ENCODE data around the gene CYP3A7.
A peak's percentile ranks its signal among the peaks of the same experiment; 100 is the strongest.
"Not testable (repeated sequence)": the region's sequence is repeated elsewhere in the genome, so short reads cannot be mapped to it uniquely, and the experiment has no call there.

Gene CYP3A7

GRCh38 chr7:99677013-99677647 lies 57.9 kb downstream of the CYP3A7 start:
- H3K4me3 Mint-ChIP-seq: no peak overlapping the region
- ATAC-seq (no peak), DNase-seq (no peak)
- H3K9me3 Mint-ChIP-seq: no peaks in the 10 kb centered on the region
- no peaks in the 10 kb centered on the region for H3K27me3 Mint-ChIP-seq
- no peaks in the 10 kb centered on the region for H3K36me3 Mint-ChIP-seq (ENCODE audit: low read depth)
- H3K27ac Mint-ChIP-seq: no peak overlapping the region
- peaks cover 18% of the 10 kb centered on the region for H3K4me1 Mint-ChIP-seq

DNA sequence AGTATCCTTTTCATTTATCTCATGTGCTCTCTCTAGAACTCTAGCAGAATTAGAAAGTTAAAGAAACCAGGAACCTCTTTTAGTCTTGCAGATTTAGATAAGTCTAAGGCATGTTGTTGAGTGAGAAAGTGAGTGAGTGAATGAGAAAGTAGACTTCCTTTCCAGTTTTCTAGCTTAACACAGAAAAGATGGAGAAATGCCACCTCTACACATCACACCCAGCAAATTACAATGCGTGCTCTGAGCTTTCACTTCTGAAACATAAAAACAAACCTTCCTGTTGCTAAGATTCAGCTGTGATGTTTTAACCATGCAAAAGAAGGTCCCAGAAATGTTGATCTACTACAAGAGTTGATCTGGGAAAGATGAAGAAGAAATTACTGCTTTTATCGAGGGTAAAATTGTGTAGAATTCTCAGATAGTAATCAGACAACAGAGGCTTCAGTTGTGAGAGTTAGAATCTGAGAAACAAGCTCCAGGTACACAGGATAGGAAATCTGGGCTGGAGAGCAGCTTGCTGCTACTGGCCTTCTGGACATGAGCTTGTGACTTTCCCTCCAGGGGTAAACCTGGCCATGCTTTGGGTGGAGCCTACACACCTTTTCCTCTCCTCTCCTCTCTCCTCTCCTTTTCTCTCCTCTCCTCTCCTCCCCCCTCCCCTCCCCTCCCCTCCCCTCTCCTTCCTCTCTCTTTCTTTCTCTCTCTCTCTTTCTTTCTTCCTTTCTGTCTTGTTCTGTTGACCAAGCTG lies 59.8 kb downstream of the CYP3A7 start:
- no peak overlapping the region for H3K4me3 Mint-ChIP-seq
- H3K27ac Mint-ChIP-seq: peak overlapping the region; percentile 57
- H3K4me1 Mint-ChIP-seq: peaks cover 18% of the 10 kb centered on the region
- no peaks in the 10 kb centered on the region for H3K27me3 Mint-ChIP-seq
- ATAC-seq: no peak
- no peaks in the 10 kb centered on the region for H3K36me3 Mint-ChIP-seq (ENCODE audit: low read depth)
- no peaks in the 10 kb centered on the region for H3K9me3 Mint-ChIP-seq
- no peak for DNase-seq

GRCh38 chr7:99672573-99672972 lies 62.4 kb downstream of the CYP3A7 start:
- Mint-ChIP-seq H3K27me3 (no peaks in the 10 kb centered on the region), H3K9me3 (no peaks in the 10 kb centered on the region), H3K36me3 (ENCODE audit: low read depth) (peaks cover 9% of the 10 kb centered on the region), H3K4me1 (peaks cover 18% of the 10 kb centered on the region), H3K4me3 (no peak overlapping the region), H3K27ac (no peak overlapping the region)
- ATAC-seq (no peak), DNase-seq (no peak)

- no peak overlapping the region for H3K4me3 Mint-ChIP-seq
- no peaks in the 10 kb centered on the region for H3K27me3 Mint-ChIP-seq
- H3K27ac Mint-ChIP-seq: no peak overlapping the region
- DNase-seq: no peak
- peaks cover 22% of the 10 kb centered on the region for H3K4me1 Mint-ChIP-seq
- H3K9me3 Mint-ChIP-seq: no peaks in the 10 kb centered on the region
- no peak for ATAC-seq
- H3K36me3 Mint-ChIP-seq (ENCODE audit: low read depth): peaks cover 15% of the 10 kb centered on the region
Measured at GRCh38 chr7:99669782-99670181, 65.2 kb downstream of the CYP3A7 start.

- ATAC-seq: no peak
- peaks cover 23% of the 10 kb centered on the region for H3K36me3 Mint-ChIP-seq (ENCODE audit: low read depth)
- peaks cover 16% of the 10 kb centered on the region for H3K4me1 Mint-ChIP-seq
- no peak overlapping the region for H3K4me3 Mint-ChIP-seq
- no peak for DNase-seq
- no peak overlapping the region for H3K27ac Mint-ChIP-seq
- H3K9me3 Mint-ChIP-seq: no peaks in the 10 kb centered on the region
- H3K27me3 Mint-ChIP-seq: no peaks in the 10 kb centered on the region
Measured at GRCh38 chr7:99668541-99668940, 66.5 kb downstream of the CYP3A7 start.

DNA sequence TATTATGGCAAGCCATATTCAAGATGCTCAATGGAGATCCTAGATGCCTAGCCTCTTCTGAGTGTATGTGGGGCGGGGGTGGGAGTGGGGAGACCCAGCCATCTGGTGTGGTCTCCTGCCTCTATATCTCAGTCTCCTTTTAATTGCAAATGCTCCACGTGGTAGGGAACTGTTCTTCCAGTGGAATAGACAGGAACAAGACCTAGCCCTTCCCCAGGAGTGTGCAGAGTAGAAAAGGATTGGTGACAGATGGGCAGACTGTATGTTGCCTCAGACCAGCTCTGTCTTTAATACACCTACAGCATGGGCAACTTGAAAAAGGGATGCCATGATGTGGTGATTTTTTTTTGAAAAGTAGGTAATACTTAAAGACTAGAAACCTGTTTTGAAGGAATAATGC lies 67.8 kb downstream of the CYP3A7 start:
- Mint-ChIP-seq H3K4me1 (peaks cover 16% of the 10 kb centered on the region), H3K27ac (no peak overlapping the region), H3K4me3 (no peak overlapping the region), H3K36me3 (ENCODE audit: low read depth) (peaks cover 31% of the 10 kb centered on the region), H3K27me3 (no peaks in the 10 kb centered on the region), H3K9me3 (no peaks in the 10 kb centered on the region)
- no peak for DNase-seq
- ATAC-seq: no peak

DNA sequence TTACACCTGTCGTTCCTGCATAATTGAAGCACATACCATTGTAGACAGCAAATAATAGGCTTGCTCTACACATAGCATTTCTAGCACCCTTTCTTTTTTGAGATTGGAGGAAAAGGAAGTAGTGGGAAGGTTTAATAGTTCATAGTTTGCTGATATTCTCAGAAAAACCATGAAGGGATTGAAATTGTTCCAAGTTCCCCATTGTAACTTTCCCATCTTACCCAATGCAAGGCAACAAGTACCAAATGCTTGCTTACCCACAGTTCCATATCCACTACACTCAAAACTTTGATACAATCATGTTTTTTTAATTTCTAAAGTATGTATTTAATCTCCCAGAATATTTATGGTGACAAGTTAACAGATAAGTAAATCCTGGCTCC lies 69.0 kb downstream of the CYP3A7 start:
- peaks cover 16% of the 10 kb centered on the region for H3K4me1 Mint-ChIP-seq
- H3K36me3 Mint-ChIP-seq (ENCODE audit: low read depth): peaks cover 32% of the 10 kb centered on the region
- DNase-seq (no peak), ATAC-seq (no peak)
- no peak overlapping the region for H3K4me3 Mint-ChIP-seq
- H3K27me3 Mint-ChIP-seq: no peaks in the 10 kb centered on the region
- no peak overlapping the region for H3K27ac Mint-ChIP-seq
- no peaks in the 10 kb centered on the region for H3K9me3 Mint-ChIP-seq

DNA sequence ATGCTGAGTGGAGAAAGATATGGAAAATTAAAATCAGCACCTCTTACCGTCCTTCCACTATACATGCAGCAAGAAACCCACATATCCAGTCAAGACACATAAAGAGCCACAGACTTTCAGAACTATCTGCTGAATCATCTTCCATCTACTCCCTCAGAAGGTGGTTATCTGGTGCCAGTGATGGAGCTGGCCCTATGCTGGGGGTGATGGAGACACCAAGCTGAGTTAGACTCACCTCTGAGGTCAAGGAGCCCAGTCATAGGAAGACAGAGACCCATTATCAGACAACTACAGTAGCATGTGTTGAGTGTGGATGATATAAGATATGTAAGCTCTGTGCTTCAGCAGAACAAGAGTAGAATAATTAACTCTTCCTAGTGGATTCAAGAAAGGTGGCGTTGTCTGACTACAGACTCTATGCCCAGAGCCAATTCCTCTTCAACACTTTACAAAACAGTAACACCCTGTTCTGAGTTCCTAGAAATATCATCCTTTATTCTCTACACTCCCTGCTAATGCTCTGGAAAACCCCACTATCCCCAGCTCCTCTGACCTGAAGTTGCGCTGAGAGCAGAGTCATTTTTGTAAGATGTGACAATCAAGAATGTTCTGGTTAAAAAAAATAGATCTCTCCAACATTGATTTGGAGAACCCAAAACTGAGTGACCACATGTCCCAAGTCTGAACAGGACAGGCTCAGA lies 69.5 kb downstream of the CYP3A7 start:
- no peaks in the 10 kb centered on the region for H3K27me3 Mint-ChIP-seq
- no peak overlapping the region for H3K4me3 Mint-ChIP-seq
- peak; percentile 90 for ATAC-seq
- peaks cover 16% of the 10 kb centered on the region for H3K4me1 Mint-ChIP-seq
- peak overlapping the region; percentile 40 for H3K27ac Mint-ChIP-seq
- no peak for DNase-seq
- no peaks in the 10 kb centered on the region for H3K9me3 Mint-ChIP-seq
- peaks cover 36% of the 10 kb centered on the region for H3K36me3 Mint-ChIP-seq (ENCODE audit: low read depth)

DNA sequence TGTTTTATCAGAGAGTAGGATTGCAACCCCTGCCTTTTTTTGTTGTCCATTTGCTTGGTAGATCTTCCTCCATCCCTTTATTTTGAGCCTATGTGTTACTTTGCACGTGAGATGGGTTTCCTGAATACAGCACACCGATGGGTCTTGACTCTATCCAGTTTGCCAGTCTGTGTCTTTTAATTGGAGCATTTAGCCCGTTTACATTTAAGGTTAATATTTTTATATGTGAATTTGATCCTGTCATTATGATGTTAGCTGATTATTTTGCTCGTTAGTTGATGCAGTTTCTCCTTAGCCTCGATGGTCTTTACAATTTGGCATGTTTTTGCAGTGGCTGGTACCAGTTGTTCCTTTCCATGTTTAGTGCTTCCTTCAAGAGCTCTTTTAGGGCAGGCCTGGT lies 77.1 kb downstream of the CYP3A7 start:
- not testable (repeated sequence) for H3K27me3 Mint-ChIP-seq, H3K9me3 Mint-ChIP-seq, H3K4me1 Mint-ChIP-seq, H3K4me3 Mint-ChIP-seq, ATAC-seq, H3K27ac Mint-ChIP-seq, DNase-seq
- H3K36me3 Mint-ChIP-seq (ENCODE audit: low read depth): peaks cover 41% of the 10 kb centered on the region
